ENCODE measurements around the gene CERS6.

The CERS6 gene

DNA sequence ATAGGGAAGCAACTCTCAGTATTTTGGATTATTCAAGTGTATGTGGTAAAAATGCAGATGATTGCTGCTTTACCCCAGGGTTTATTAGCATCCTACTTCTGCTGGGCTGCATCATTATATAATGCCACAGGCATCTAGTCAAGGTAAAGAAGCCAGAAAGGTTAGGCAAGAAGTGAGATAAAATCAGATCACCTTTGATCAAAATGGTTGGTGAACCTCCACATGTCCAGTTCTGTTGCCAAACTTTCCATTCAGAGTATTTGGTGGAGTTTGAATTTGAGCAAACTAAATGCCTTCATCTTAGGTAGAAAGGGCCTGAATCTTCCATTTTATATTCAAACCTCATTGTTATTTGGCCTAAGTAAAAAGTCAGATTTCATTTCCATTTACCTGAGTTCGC is 316.6 kb downstream of the CERS6 start:
- H3K4me3 ChIP-seq (ENCODE audit: low read depth in 1 of 2, low read length in 2 of 2): no peak overlapping the region
- no peak overlapping the region for H3K27ac ChIP-seq (ENCODE audit: low read length)
- no peaks in the 10 kb centered on the region for H3K4me1 ChIP-seq (ENCODE audit: control insufficient read depth in 1 of 2, insufficient read depth in 2 of 2, low read length in 2 of 2)
- no peaks in the 10 kb centered on the region for H3K27me3 ChIP-seq (ENCODE audit: low read depth, low read length)
- peaks cover 15 to 17% of the 10 kb centered on the region in 2 donors for H3K36me3 ChIP-seq (ENCODE audit: control insufficient read depth in 1 of 2, insufficient read depth in 2 of 2, low read length in 2 of 2)
- peaks cover 0 to 5% of the 10 kb centered on the region in 2 donors for H3K9me3 ChIP-seq (ENCODE audit: control insufficient read depth in 1 of 2, low read length in 2 of 2)

- H3K4me1 ChIP-seq (ENCODE audit: control insufficient read depth in 1 of 2, insufficient read depth in 2 of 2, low read length in 2 of 2): no peaks in the 10 kb centered on the region
- H3K4me3 ChIP-seq (ENCODE audit: low read depth in 1 of 2, low read length in 2 of 2): no peak overlapping the region
- H3K36me3 ChIP-seq (ENCODE audit: control insufficient read depth in 1 of 2, insufficient read depth in 2 of 2, low read length in 2 of 2): peaks cover 15 to 17% of the 10 kb centered on the region in 2 donors
- H3K27ac ChIP-seq (ENCODE audit: low read length): no peak overlapping the region
- H3K27me3 ChIP-seq (ENCODE audit: low read depth, low read length): no peaks in the 10 kb centered on the region
- peaks cover 0 to 5% of the 10 kb centered on the region in 2 donors for H3K9me3 ChIP-seq (ENCODE audit: control insufficient read depth in 1 of 2, low read length in 2 of 2)
Measured at GRCh38 chr2:168773128-168773527, 317.1 kb downstream of the CERS6 start.

DNA sequence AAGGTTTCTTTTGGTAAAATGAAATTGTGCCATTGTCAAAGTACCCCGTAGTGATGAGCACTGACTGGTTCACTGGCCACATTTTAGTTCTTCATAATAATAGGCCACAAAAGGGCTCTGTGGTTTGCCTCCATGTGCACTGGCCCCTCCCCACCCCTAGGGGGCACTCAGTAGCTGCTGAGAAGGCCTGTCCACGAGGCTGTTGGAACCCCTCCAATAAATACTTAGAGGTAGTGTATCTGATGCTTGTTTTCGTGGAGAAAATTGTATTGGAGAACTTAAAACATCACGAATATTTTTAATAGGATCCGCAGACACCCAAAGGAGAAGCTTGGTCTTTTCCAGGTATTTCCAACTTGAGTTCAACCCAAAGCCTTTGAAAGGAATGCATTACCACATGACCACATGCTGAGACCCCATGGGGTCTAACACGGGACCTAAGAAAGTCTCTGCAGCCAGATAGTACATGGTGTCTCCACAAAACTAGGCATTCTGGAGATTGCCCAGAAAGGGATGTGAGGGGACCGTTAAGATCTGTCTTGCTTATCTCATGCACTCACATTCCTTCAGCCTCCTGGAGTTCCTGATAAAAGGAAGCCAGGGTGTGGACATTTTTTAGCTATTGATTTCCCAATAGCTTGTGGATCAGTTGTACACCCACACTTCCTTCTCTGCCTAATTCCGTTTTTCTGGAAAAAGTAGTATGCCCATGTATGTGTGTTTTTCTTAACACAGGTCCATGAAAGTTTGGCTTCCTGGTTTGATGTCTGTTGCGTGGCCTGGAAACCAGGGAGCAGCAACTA is 317.8 kb downstream of the CERS6 start:
- H3K36me3 ChIP-seq (ENCODE audit: control insufficient read depth in 1 of 2, insufficient read depth in 2 of 2, low read length in 2 of 2): peaks cover 15 to 17% of the 10 kb centered on the region in 2 donors
- H3K4me1 ChIP-seq (ENCODE audit: control insufficient read depth in 1 of 2, insufficient read depth in 2 of 2, low read length in 2 of 2): no peaks in the 10 kb centered on the region
- no peaks in the 10 kb centered on the region for H3K27me3 ChIP-seq (ENCODE audit: low read depth, low read length)
- H3K27ac ChIP-seq (ENCODE audit: low read length): no peak overlapping the region
- peaks cover 0 to 5% of the 10 kb centered on the region in 2 donors for H3K9me3 ChIP-seq (ENCODE audit: control insufficient read depth in 1 of 2, low read length in 2 of 2)
- H3K4me3 ChIP-seq (ENCODE audit: low read depth in 1 of 2, low read length in 2 of 2): no peak overlapping the region

- Histone ChIP-seq H3K36me3 (ENCODE audit: control insufficient read depth in 1 of 2, insufficient read depth in 2 of 2, low read length in 2 of 2) (peaks cover 5 to 9% of the 10 kb centered on the region in 2 donors), H3K4me3 (ENCODE audit: low read depth in 1 of 2, low read length in 2 of 2) (no peak overlapping the region), H3K27ac (ENCODE audit: low read length) (no peak overlapping the region), H3K4me1 (ENCODE audit: control insufficient read depth in 1 of 2, insufficient read depth in 2 of 2, low read length in 2 of 2) (no peaks in the 10 kb centered on the region), H3K9me3 (ENCODE audit: control insufficient read depth in 1 of 2, low read length in 2 of 2) (peaks cover 0 to 5% of the 10 kb centered on the region in 2 donors), H3K27me3 (ENCODE audit: low read depth, low read length) (no peaks in the 10 kb centered on the region)
Measured at GRCh38 chr2:168775837-168776236, 319.8 kb downstream of the CERS6 start.

- Histone ChIP-seq H3K27ac (ENCODE audit: low read length) (no peak overlapping the region), H3K4me3 (ENCODE audit: low read depth in 1 of 2, low read length in 2 of 2) (no peak overlapping the region), H3K9me3 (ENCODE audit: control insufficient read depth in 1 of 2, low read length in 2 of 2) (peaks cover 0 to 5% of the 10 kb centered on the region in 2 donors), H3K4me1 (ENCODE audit: control insufficient read depth in 1 of 2, insufficient read depth in 2 of 2, low read length in 2 of 2) (no peaks in the 10 kb centered on the region), H3K36me3 (ENCODE audit: control insufficient read depth in 1 of 2, insufficient read depth in 2 of 2, low read length in 2 of 2) (peaks cover 0 to 4% of the 10 kb centered on the region in 2 donors), H3K27me3 (ENCODE audit: low read depth, low read length) (no peaks in the 10 kb centered on the region)
Measured at GRCh38 chr2:168780669-168781071, 324.6 kb downstream of the CERS6 start.

- H3K9me3 ChIP-seq (ENCODE audit: control insufficient read depth in 1 of 2, low read length in 2 of 2): no peaks in the 10 kb centered on the region
- no peak overlapping the region for H3K4me3 ChIP-seq (ENCODE audit: low read depth in 1 of 2, low read length in 2 of 2)
- H3K36me3 ChIP-seq (ENCODE audit: control insufficient read depth in 1 of 2, insufficient read depth in 2 of 2, low read length in 2 of 2): no peaks in the 10 kb centered on the region
- no peaks in the 10 kb centered on the region for H3K4me1 ChIP-seq (ENCODE audit: control insufficient read depth in 1 of 2, insufficient read depth in 2 of 2, low read length in 2 of 2)
- no peaks in the 10 kb centered on the region for H3K27me3 ChIP-seq (ENCODE audit: low read depth, low read length)
- H3K27ac ChIP-seq (ENCODE audit: low read length): no peak overlapping the region
Measured at GRCh38 chr2:168781191-168781817, 325.2 kb downstream of the CERS6 start.

- H3K4me3 ChIP-seq (ENCODE audit: low read depth in 1 of 2, low read length in 2 of 2): no peak overlapping the region
- H3K36me3 ChIP-seq (ENCODE audit: control insufficient read depth in 1 of 2, insufficient read depth in 2 of 2, low read length in 2 of 2): no peaks in the 10 kb centered on the region
- no peak overlapping the region for H3K27ac ChIP-seq (ENCODE audit: low read length)
Measured at GRCh38 chr2:168782271-168782670, 326.2 kb downstream of the CERS6 start.

GRCh38 chr2:168784993-168785392 is 328.9 kb downstream of the CERS6 start:
- no peak overlapping the region for H3K4me3 ChIP-seq (ENCODE audit: low read depth in 1 of 2, low read length in 2 of 2)
- H3K4me1 ChIP-seq (ENCODE audit: control insufficient read depth in 1 of 2, insufficient read depth in 2 of 2, low read length in 2 of 2): no peaks in the 10 kb centered on the region
- H3K9me3 ChIP-seq (ENCODE audit: control insufficient read depth in 1 of 2, low read length in 2 of 2): no peaks in the 10 kb centered on the region
- H3K36me3 ChIP-seq (ENCODE audit: control insufficient read depth in 1 of 2, insufficient read depth in 2 of 2, low read length in 2 of 2): no peaks in the 10 kb centered on the region
- no peak overlapping the region for H3K27ac ChIP-seq (ENCODE audit: low read length)
- H3K27me3 ChIP-seq (ENCODE audit: low read depth, low read length): no peaks in the 10 kb centered on the region

More at GRCh38 chr2:168782271-168782670, 326.2 kb downstream of the CERS6 start:
- H3K9me3 ChIP-seq (ENCODE audit: control insufficient read depth in 1 of 2, low read length in 2 of 2): no peaks in the 10 kb centered on the region
- H3K4me1 ChIP-seq (ENCODE audit: control insufficient read depth in 1 of 2, insufficient read depth in 2 of 2, low read length in 2 of 2): no peaks in the 10 kb centered on the region
- no peaks in the 10 kb centered on the region for H3K27me3 ChIP-seq (ENCODE audit: low read depth, low read length)

DNA sequence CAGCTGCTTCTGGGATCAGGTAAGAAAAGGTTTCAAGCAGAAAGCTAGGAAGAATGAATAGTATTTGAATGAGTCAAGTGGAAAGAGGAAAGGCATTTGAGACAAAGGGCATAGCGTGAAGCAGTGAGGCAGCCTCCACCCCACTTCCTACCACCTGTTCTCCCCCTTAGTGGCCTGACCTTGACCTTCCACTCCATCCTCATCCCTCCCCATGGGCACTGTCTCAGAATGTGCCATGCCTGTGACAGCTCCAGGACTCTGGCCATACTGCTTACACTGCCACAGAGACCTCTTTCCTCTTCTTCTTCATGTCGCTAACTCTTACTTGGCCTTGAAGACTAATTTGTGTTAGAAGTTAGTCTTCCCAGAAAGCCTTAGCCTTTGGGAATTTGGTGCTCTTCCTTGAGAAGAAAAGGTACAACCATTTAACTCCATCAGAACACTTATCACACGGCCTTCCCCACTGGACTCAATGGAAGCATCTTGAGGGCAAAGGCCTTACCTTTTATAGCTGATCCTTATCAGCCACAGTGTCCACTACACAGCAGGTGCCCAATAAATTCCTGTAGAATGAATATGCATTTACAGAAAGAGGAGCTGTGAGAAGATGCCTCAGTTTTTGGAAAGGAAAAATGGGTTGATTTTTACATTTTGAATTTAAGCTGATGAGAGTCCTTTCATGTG is 331.2 kb downstream of the CERS6 start:
- H3K27ac ChIP-seq (ENCODE audit: low read length): no peak overlapping the region
- no peaks in the 10 kb centered on the region for H3K4me1 ChIP-seq (ENCODE audit: control insufficient read depth in 1 of 2, insufficient read depth in 2 of 2, low read length in 2 of 2)
- H3K27me3 ChIP-seq (ENCODE audit: low read depth, low read length): no peaks in the 10 kb centered on the region
- no peaks in the 10 kb centered on the region for H3K36me3 ChIP-seq (ENCODE audit: control insufficient read depth in 1 of 2, insufficient read depth in 2 of 2, low read length in 2 of 2)
- H3K9me3 ChIP-seq (ENCODE audit: control insufficient read depth in 1 of 2, low read length in 2 of 2): no peaks in the 10 kb centered on the region
- no peak overlapping the region for H3K4me3 ChIP-seq (ENCODE audit: low read depth in 1 of 2, low read length in 2 of 2)

GRCh38 chr2:168787782-168788376 is 331.8 kb downstream of the CERS6 start:
- Histone ChIP-seq H3K4me3 (ENCODE audit: low read depth in 1 of 2, low read length in 2 of 2) (no peak overlapping the region), H3K4me1 (ENCODE audit: control insufficient read depth in 1 of 2, insufficient read depth in 2 of 2, low read length in 2 of 2) (no peaks in the 10 kb centered on the region), H3K9me3 (ENCODE audit: control insufficient read depth in 1 of 2, low read length in 2 of 2) (no peaks in the 10 kb centered on the region), H3K27me3 (ENCODE audit: low read depth, low read length) (no peaks in the 10 kb centered on the region), H3K36me3 (ENCODE audit: control insufficient read depth in 1 of 2, insufficient read depth in 2 of 2, low read length in 2 of 2) (no peaks in the 10 kb centered on the region), H3K27ac (ENCODE audit: low read length) (no peak overlapping the region)

DNA sequence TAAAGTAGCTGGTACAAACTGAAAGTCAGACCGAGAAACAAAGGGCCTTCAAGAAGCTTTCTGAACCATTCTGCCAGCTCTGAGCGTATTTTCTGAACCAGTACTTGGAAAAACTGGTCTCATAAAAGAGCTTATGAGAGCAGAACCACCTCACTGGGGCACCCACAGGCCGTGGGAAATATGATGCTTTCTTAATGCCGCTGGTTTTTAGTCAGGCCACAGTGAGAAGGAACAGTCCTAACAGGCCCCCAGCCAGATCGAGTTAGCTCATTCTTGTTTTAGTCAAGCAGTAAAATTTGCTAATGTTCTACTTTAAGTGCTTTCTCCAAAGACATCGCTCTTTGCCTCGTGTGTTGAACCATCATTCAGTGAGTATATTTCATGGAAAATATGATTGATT is 333.7 kb downstream of the CERS6 start:
- Histone ChIP-seq H3K4me1 (ENCODE audit: control insufficient read depth in 1 of 2, insufficient read depth in 2 of 2, low read length in 2 of 2) (no peaks in the 10 kb centered on the region), H3K36me3 (ENCODE audit: control insufficient read depth in 1 of 2, insufficient read depth in 2 of 2, low read length in 2 of 2) (no peaks in the 10 kb centered on the region), H3K4me3 (ENCODE audit: low read depth in 1 of 2, low read length in 2 of 2) (no peak overlapping the region), H3K27ac (ENCODE audit: low read length) (no peak overlapping the region), H3K27me3 (ENCODE audit: low read depth, low read length) (no peaks in the 10 kb centered on the region), H3K9me3 (ENCODE audit: control insufficient read depth in 1 of 2, low read length in 2 of 2) (no peaks in the 10 kb centered on the region)

All from muscle layer of duodenum (tissue), 2 donors.